Activated T-cell treated with anti-CD3 and anti-CD28 coated beads, Interleukin-2, amount 50 U/mL, for 72 hours (primary cell): ENCODE measurements around the gene MST1. TPM values are rescaled to one million over a fixed set of nuclear protein-coding genes. Genes with fewer than 3 reads are reported as not detected.
A peak's percentile ranks its signal among the peaks of the same experiment; 100 is the strongest.

Experiments
- ATAC-seq, 2 donors: fragments of 150-1000 bp; cut with Tn5 transposase; replicated peaks in 1 of 2; 2 replicates each; pipeline ENCODE4 v1.10.0; 2021; ENCODE audit warnings: moderate library complexity in 2 of 2, mild to moderate bottlenecking in 1 of 2
- DNase-seq, 2 donors: peaks; one replicate each; pipeline ENCODE4 v3.0.0; 2021 to 2022; ENCODE audit warnings: mixed read lengths in 1 of 2
- H3K27ac Mint-ChIP-seq: one replicate; pipeline ENCODE4 v1.8.0; 2022; ENCODE audit warnings: mild to moderate bottlenecking, moderate library complexity, mixed read lengths
- H3K27me3 Mint-ChIP-seq: one replicate; pipeline ENCODE4 v1.8.0; 2022; ENCODE audit warnings: low read depth, mixed read lengths
- H3K36me3 Mint-ChIP-seq, 2 donors: one replicate each; pipeline ENCODE4 v1.8.0; 2022; ENCODE audit warnings: mixed read lengths in 2 of 2, mild to moderate bottlenecking in 1 of 2; ENCODE audit not compliant: insufficient read depth in 2 of 2
- H3K4me1 Mint-ChIP-seq: one replicate; pipeline ENCODE4 v1.8.0; 2022; ENCODE audit warnings: low read depth, mixed read lengths
- H3K4me3 Mint-ChIP-seq, 2 donors: one replicate each; pipeline ENCODE4 v1.8.0; 2022; ENCODE audit warnings: mild to moderate bottlenecking in 2 of 2, mixed read lengths in 2 of 2, moderate library complexity in 2 of 2
- H3K9me3 Mint-ChIP-seq, 2 donors: one replicate each; pipeline ENCODE4 v1.8.0; 2022; ENCODE audit warnings: mixed read lengths in 2 of 2
- total RNA-seq, 2 donors: library from RNA; stranded (reverse); gene quantifications; one replicate each; pipeline ENCODE4 v1.2.3, GENCODE V29; 2022

Gene MST1
- total RNA-seq, 2 donors from 2014 or later, result 27.9 to 29.8 TPM

- Mint-ChIP-seq H3K4me1 (peaks cover 48% of the 10 kb centered on the region), H3K36me3 (peaks cover 0 to 4% of the 10 kb centered on the region in 2 donors), H3K27ac (peak overlapping the region; percentile 91), H3K9me3 (no peaks in the 10 kb centered on the region), H3K27me3 (no peaks in the 10 kb centered on the region), H3K4me3 (peak overlapping the region; percentile 92 to 96)
- peak; percentile 28 to 31 for ATAC-seq
- DNase-seq, result peak; percentile 69 to 74
Measured at GRCh38 chr3:49723296-49723627, 34.0 kb upstream of the MST1 start.

GRCh38 chr3:49722896-49723295 is 33.6 kb upstream of the MST1 start:
- H3K36me3 Mint-ChIP-seq, result peaks cover 0 to 4% of the 10 kb centered on the region in 2 donors
- ATAC-seq, result no peak
- peaks cover 48% of the 10 kb centered on the region for H3K4me1 Mint-ChIP-seq
- no peak for DNase-seq
- peak overlapping the region; percentile 91 for H3K27ac Mint-ChIP-seq
- H3K4me3 Mint-ChIP-seq, result peak overlapping the region; percentile 92 to 96
- no peaks in the 10 kb centered on the region for H3K9me3 Mint-ChIP-seq
- no peaks in the 10 kb centered on the region for H3K27me3 Mint-ChIP-seq

GRCh38 chr3:49721896-49722781 is 32.9 kb upstream of the MST1 start:
- Mint-ChIP-seq H3K4me3 (peak overlapping the region; percentile 92 to 96), H3K27ac (peak overlapping the region; percentile 51), H3K4me1 (peaks cover 48% of the 10 kb centered on the region), H3K27me3 (no peaks in the 10 kb centered on the region), H3K36me3 (peaks cover 0 to 4% of the 10 kb centered on the region in 2 donors), H3K9me3 (no peaks in the 10 kb centered on the region)
- no peak for ATAC-seq
- no peak for DNase-seq

GRCh38 chr3:49721596-49721895 is 32.3 kb upstream of the MST1 start:
- H3K36me3 Mint-ChIP-seq, result peaks cover 0 to 4% of the 10 kb centered on the region in 2 donors
- DNase-seq (no peak), ATAC-seq (no peak)
- H3K4me1 Mint-ChIP-seq, result peaks cover 48% of the 10 kb centered on the region
- no peak overlapping the region for H3K4me3 Mint-ChIP-seq
- no peak overlapping the region for H3K27ac Mint-ChIP-seq
- H3K27me3 Mint-ChIP-seq, result no peaks in the 10 kb centered on the region
- no peaks in the 10 kb centered on the region for H3K9me3 Mint-ChIP-seq

GRCh38 chr3:49720855-49721595 is 31.8 kb upstream of the MST1 start:
- Mint-ChIP-seq H3K36me3 (peaks cover 0 to 4% of the 10 kb centered on the region in 2 donors), H3K9me3 (no peaks in the 10 kb centered on the region), H3K27me3 (no peaks in the 10 kb centered on the region), H3K27ac (no peak overlapping the region), H3K4me1 (peaks cover 48% of the 10 kb centered on the region), H3K4me3 (peak overlapping the region in 1 of 2 donors; percentile 38)
- no peak for DNase-seq
- no peak for ATAC-seq

- Mint-ChIP-seq H3K4me1 (peaks cover 41% of the 10 kb centered on the region), H3K36me3 (peaks cover 0 to 4% of the 10 kb centered on the region in 2 donors), H3K4me3 (peak within 1 kb of the TSS; percentile 80 to 93), H3K9me3 (no peaks in the 10 kb centered on the region), H3K27me3 (no peaks in the 10 kb centered on the region), H3K27ac (peak within 1 kb of the TSS; percentile 47)
- ATAC-seq (peak; percentile 67 to 71), DNase-seq (peak; percentile 93 to 95)
Measured at GRCh38 chr3:49719214-49719884, 30.1 kb upstream of the MST1 start, which contains the start of gene AMIGO3. AMIGO3 (minus strand) TSS chr3:49719684; CDS start chr3:49719465, 219 bp downstream.

- no peak for ATAC-seq
- Mint-ChIP-seq H3K36me3 (peaks cover 0 to 4% of the 10 kb centered on the region in 2 donors), H3K4me3 (peak overlapping the region; percentile 80 to 93), H3K27ac (peak overlapping the region; percentile 47), H3K27me3 (no peaks in the 10 kb centered on the region), H3K9me3 (no peaks in the 10 kb centered on the region), H3K4me1 (peaks cover 38% of the 10 kb centered on the region)
- no peak for DNase-seq
Measured at GRCh38 chr3:49718858-49719213, 29.6 kb upstream of the MST1 start.

GRCh38 chr3:49717959-49718857 is 28.9 kb upstream of the MST1 start:
- H3K9me3 Mint-ChIP-seq, result no peaks in the 10 kb centered on the region
- H3K27ac Mint-ChIP-seq, result peak overlapping the region; percentile 47
- peaks cover 38% of the 10 kb centered on the region for H3K4me1 Mint-ChIP-seq
- peaks cover 0 to 4% of the 10 kb centered on the region in 2 donors for H3K36me3 Mint-ChIP-seq
- H3K4me3 Mint-ChIP-seq, result peak overlapping the region; percentile 80 to 93
- no peaks in the 10 kb centered on the region for H3K27me3 Mint-ChIP-seq
- ATAC-seq, result no peak
- no peak for DNase-seq

- no peak for DNase-seq
- Mint-ChIP-seq H3K4me1 (peaks cover 35% of the 10 kb centered on the region), H3K9me3 (no peaks in the 10 kb centered on the region), H3K36me3 (peaks cover 0 to 4% of the 10 kb centered on the region in 2 donors), H3K4me3 (peak overlapping the region in 1 of 2 donors; percentile 29), H3K27me3 (no peaks in the 10 kb centered on the region), H3K27ac (no peak overlapping the region)
- ATAC-seq, result no peak
Measured at GRCh38 chr3:49717211-49717958, 28.1 kb upstream of the MST1 start.

- no peak for ATAC-seq
- DNase-seq, result no peak
Measured at GRCh38 chr3:49716691-49717210, 27.5 kb upstream of the MST1 start.

GRCh38 chr3:49716169-49716568 is 26.9 kb upstream of the MST1 start:
- no peak for ATAC-seq
- Mint-ChIP-seq H3K27ac (no peak overlapping the region), H3K4me3 (no peak overlapping the region), H3K27me3 (no peaks in the 10 kb centered on the region), H3K36me3 (peaks cover 0 to 4% of the 10 kb centered on the region in 2 donors), H3K4me1 (peaks cover 26% of the 10 kb centered on the region), H3K9me3 (no peaks in the 10 kb centered on the region)
- DNase-seq, result no peak

More at GRCh38 chr3:49716691-49717210, 27.5 kb upstream of the MST1 start:
- Mint-ChIP-seq H3K4me1 (peaks cover 30% of the 10 kb centered on the region), H3K4me3 (no peak overlapping the region), H3K27me3 (no peaks in the 10 kb centered on the region), H3K27ac (no peak overlapping the region), H3K36me3 (peaks cover 0 to 4% of the 10 kb centered on the region in 2 donors), H3K9me3 (no peaks in the 10 kb centered on the region)
